Endothelial cell of umbilical vein (primary cell): Measurements from ENCODE around the gene PAEP.

ENCODE experiments used
- EZH2 ChIP-seq: IDR thresholded peaks from 2 replicates; pipeline ENCODE4 v1.6.1; 2012; ENCODE audit warnings: borderline replicate concordance, low read depth, mild to moderate bottlenecking, moderate library complexity, low read length, inconsistent platforms; ENCODE audit not compliant: severe bottlenecking
- FOS ChIP-seq: IDR thresholded peaks from 2 replicates; pipeline ENCODE4 v1.6.1; 2011; ENCODE audit warnings: mild to moderate bottlenecking, low read length, moderate library complexity, borderline replicate concordance; ENCODE audit not compliant: insufficient read depth
- GATA2 ChIP-seq: IDR thresholded peaks from 2 replicates; pipeline ENCODE4 v1.7.0; 2011; ENCODE audit warnings: low read depth, mild to moderate bottlenecking, moderate library complexity, mixed read lengths, low read length; ENCODE audit not compliant: insufficient read length, insufficient read depth
- JUN ChIP-seq: IDR thresholded peaks from 2 replicates; pipeline ENCODE4 v1.6.1; 2011; ENCODE audit warnings: borderline replicate concordance, low read depth; ENCODE audit not compliant: insufficient read length, insufficient read depth
- MYC ChIP-seq: IDR thresholded peaks from one replicate; pipeline ENCODE4 v1.6.1; 2011; ENCODE audit warnings: mild to moderate bottlenecking, low read depth, low read length
- POLR2A ChIP-seq: IDR thresholded peaks from 2 replicates; pipeline ENCODE4 v1.6.1; 2012; ENCODE audit warnings: low read depth, mild to moderate bottlenecking, control low read depth, low read length
- POLR2AphosphoS5 ChIP-seq: IDR thresholded peaks from 2 replicates; pipeline ENCODE4 v1.6.1; 2012; ENCODE audit warnings: low read depth, mild to moderate bottlenecking, control low read depth, low read length, moderate library complexity; ENCODE audit not compliant: insufficient read depth
- TF ChIP-seq, protein P1 (sequence below), 2 donors: IDR thresholded peaks; 1 replicate in 1 of 2; 2 replicates in 1 of 2; pipeline ENCODE4 v1.5.1; 2011; ENCODE audit warnings: low read length in 2 of 2, mild to moderate bottlenecking in 2 of 2, moderate library complexity in 2 of 2, control low read depth in 1 of 2, inconsistent platforms in 1 of 2, low read depth in 1 of 2; ENCODE audit not compliant: insufficient read depth in 1 of 2; ENCODE audit errors: extremely low read depth in 1 of 2
- TF ChIP-seq, protein P2 (sequence below): IDR thresholded peaks from 2 replicates; pipeline ENCODE4 v1.6.1; 2011; ENCODE audit not compliant: insufficient read depth, insufficient read length

- TF ChIP-seq, protein P1, sequence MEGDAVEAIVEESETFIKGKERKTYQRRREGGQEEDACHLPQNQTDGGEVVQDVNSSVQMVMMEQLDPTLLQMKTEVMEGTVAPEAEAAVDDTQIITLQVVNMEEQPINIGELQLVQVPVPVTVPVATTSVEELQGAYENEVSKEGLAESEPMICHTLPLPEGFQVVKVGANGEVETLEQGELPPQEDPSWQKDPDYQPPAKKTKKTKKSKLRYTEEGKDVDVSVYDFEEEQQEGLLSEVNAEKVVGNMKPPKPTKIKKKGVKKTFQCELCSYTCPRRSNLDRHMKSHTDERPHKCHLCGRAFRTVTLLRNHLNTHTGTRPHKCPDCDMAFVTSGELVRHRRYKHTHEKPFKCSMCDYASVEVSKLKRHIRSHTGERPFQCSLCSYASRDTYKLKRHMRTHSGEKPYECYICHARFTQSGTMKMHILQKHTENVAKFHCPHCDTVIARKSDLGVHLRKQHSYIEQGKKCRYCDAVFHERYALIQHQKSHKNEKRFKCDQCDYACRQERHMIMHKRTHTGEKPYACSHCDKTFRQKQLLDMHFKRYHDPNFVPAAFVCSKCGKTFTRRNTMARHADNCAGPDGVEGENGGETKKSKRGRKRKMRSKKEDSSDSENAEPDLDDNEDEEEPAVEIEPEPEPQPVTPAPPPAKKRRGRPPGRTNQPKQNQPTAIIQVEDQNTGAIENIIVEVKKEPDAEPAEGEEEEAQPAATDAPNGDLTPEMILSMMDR (IDR thresholded peaks at IDR 0.05; ENCODE audit: extremely low read depth in 1 of 2, insufficient read depth in 1 of 2, low read depth in 1 of 2, low read length in 2 of 2) = no peak
- no peak for TF ChIP-seq POLR2AphosphoS5
- TF ChIP-seq POLR2A = no peak
- no peak for TF ChIP-seq JUN
- no peak for TF ChIP-seq MYC
- TF ChIP-seq, protein P2, sequence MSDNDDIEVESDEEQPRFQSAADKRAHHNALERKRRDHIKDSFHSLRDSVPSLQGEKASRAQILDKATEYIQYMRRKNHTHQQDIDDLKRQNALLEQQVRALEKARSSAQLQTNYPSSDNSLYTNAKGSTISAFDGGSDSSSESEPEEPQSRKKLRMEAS = no peak
- TF ChIP-seq EZH2 = no peak
- no peak for TF ChIP-seq FOS
- TF ChIP-seq GATA2 = no peak
These were observed 27.9 kb upstream of the PAEP start for GRCh38 chr9:135533674-135534073.
